D721Med (cell line): ENCODE results near the gene MAP3K13.
"Not testable (repeated sequence)": the region's sequence is repeated elsewhere in the genome, so short reads cannot be mapped to it uniquely, and the experiment has no call there.

ENCODE experiments used
- DNase-seq: peaks from one replicate; pipeline ENCODE4 v3.0.0; 2011; ENCODE audit warnings: low spot score; ENCODE audit not compliant: insufficient read length
- FAIRE-seq: peaks from 2 replicates; lab custom pipeline; 2011; peaks lifted over from hg19 to GRCh38; lab: Jason Lieb, UNC
- CTCF ChIP-seq: IDR thresholded peaks from 2 replicates; pipeline ENCODE4 v1.5.1; 2012; ENCODE audit warnings: mild to moderate bottlenecking, control low read depth; ENCODE audit not compliant: insufficient read depth; ENCODE audit errors: missing control alignments

MAP3K13 gene

GRCh38 chr3:185406121-185406620, 43.2 kb downstream of the MAP3K13 start:
- FAIRE-seq (peak; percentile 98), DNase-seq (no peak)
- TF ChIP-seq CTCF = no peak

GRCh38 chr3:185409957-185410356, 47.0 kb downstream of the MAP3K13 start:
- no peak for DNase-seq
- TF ChIP-seq CTCF = no peak
- peak; percentile 94 for FAIRE-seq

- no peak for TF ChIP-seq CTCF
- peak; percentile 84 for FAIRE-seq
These were observed 48.2 kb downstream of the MAP3K13 start for GRCh38 chr3:185411133-185411532.

GRCh38 chr3:185416513-185416912, 53.6 kb downstream of the MAP3K13 start:
- no peak for DNase-seq
- TF ChIP-seq CTCF = no peak
- no peak for FAIRE-seq

More at GRCh38 chr3:185411133-185411532, 48.2 kb downstream of the MAP3K13 start:
- no peak for DNase-seq

GRCh38 chr3:185418561-185418977, 55.6 kb downstream of the MAP3K13 start:
- not testable (repeated sequence) for DNase-seq, FAIRE-seq

- no peak for FAIRE-seq
- no peak for DNase-seq
- TF ChIP-seq CTCF = no peak
These were observed 57.8 kb downstream of the MAP3K13 start for GRCh38 chr3:185420762-185421161.

GRCh38 chr3:185421577-185422232, 58.8 kb downstream of the MAP3K13 start:
- no peak for TF ChIP-seq CTCF
- no peak for FAIRE-seq
- DNase-seq = no peak

GRCh38 chr3:185422677-185423076, 59.7 kb downstream of the MAP3K13 start:
- TF ChIP-seq CTCF = no peak
- DNase-seq (no peak), FAIRE-seq (no peak)
